Right renal pelvis (tissue), 4 donors: ENCODE measurements around the gene VWA8. TPM values are rescaled to one million over a fixed set of nuclear protein-coding genes. Genes with fewer than 3 reads are reported as not detected.
A peak's percentile ranks its signal among the peaks of the same experiment; 100 is the strongest.
"Not testable (repeated sequence)": the region's sequence is repeated elsewhere in the genome, so short reads cannot be mapped to it uniquely, and the experiment has no call there.

ENCODE experiments used
- DNase-seq, 4 donors: peaks; one replicate each; pipeline ENCODE4 v3.0.0-alpha.2; 2013; ENCODE audit warnings: low read depth in 4 of 4, low spot score in 3 of 4, missing footprints in 1 of 4
- polyA plus RNA-seq, 4 donors: library from polyadenylated mRNA; unstranded; fragments of 120-200 nt; gene quantifications; one replicate each; pipeline ENCODE4 v1.2.1, GENCODE V29; 2013; ENCODE audit not compliant: insufficient read length in 4 of 4

The VWA8 gene
- polyA plus RNA-seq, 4 donors, result 18.7 to 24.5 (median 20.7) TPM

GRCh38 chr13:41571817-41572340 lies 389.0 kb downstream of the VWA8 start:
- DNase-seq, result not testable (repeated sequence)

- no peak for DNase-seq
These were observed 391.9 kb downstream of the VWA8 start for GRCh38 chr13:41568972-41569351.

GRCh38 chr13:41568143-41568971 lies 392.6 kb downstream of the VWA8 start:
- no peak for DNase-seq

- DNase-seq, result no peak
These were observed 393.5 kb downstream of the VWA8 start for GRCh38 chr13:41567363-41567762.

GRCh38 chr13:41565846-41566245 lies 395.1 kb downstream of the VWA8 start:
- DNase-seq, result no peak

- peak in 1 of 4 donors; percentile 29 for DNase-seq
These were observed 395.7 kb downstream of the VWA8 start for GRCh38 chr13:41565216-41565615.

- no peak for DNase-seq
These were observed 396.9 kb downstream of the VWA8 start for GRCh38 chr13:41563984-41564365.

- DNase-seq, result no peak
These were observed 397.4 kb downstream of the VWA8 start for GRCh38 chr13:41563341-41563983.

- DNase-seq, result no peak
These were observed 398.2 kb downstream of the VWA8 start for GRCh38 chr13:41562541-41563178.

- no peak for DNase-seq
These were observed 398.8 kb downstream of the VWA8 start for GRCh38 chr13:41562083-41562482.

GRCh38 chr13:41561170-41561569 lies 399.7 kb downstream of the VWA8 start:
- no peak for DNase-seq

GRCh38 chr13:41558781-41559560 lies 401.9 kb downstream of the VWA8 start:
- no peak for DNase-seq

GRCh38 chr13:41557719-41558118 lies 403.2 kb downstream of the VWA8 start:
- DNase-seq, result no peak

- no peak for DNase-seq
These were observed 406.1 kb downstream of the VWA8 start for GRCh38 chr13:41554626-41555386.

- no peak for DNase-seq
These were observed 406.7 kb downstream of the VWA8 start for GRCh38 chr13:41554180-41554579.

GRCh38 chr13:41552031-41552430 lies 408.9 kb downstream of the VWA8 start:
- DNase-seq, result no peak

GRCh38 chr13:41550276-41550675 lies 410.6 kb downstream of the VWA8 start:
- DNase-seq, result no peak

- no peak for DNase-seq
These were observed 411.4 kb downstream of the VWA8 start for GRCh38 chr13:41549491-41549890.

- DNase-seq, result no peak
These were observed 412.0 kb downstream of the VWA8 start for GRCh38 chr13:41548910-41549309.

GRCh38 chr13:41548031-41548430 lies 412.9 kb downstream of the VWA8 start:
- DNase-seq, result no peak
